Forelimb muscle (tissue), 1 donor: ENCODE results near the gene TTC39A. TPM values are rescaled to one million over a fixed set of nuclear protein-coding genes. Genes with fewer than 3 reads are reported as not detected.
"Not testable (repeated sequence)": the region's sequence is repeated elsewhere in the genome, so short reads cannot be mapped to it uniquely, and the experiment has no call there.

Experiments used
- DNase-seq: peaks from one replicate; pipeline ENCODE4 v3.0.0-alpha.2; 2013; ENCODE audit warnings: low read depth
- polyA plus RNA-seq: library from polyadenylated mRNA; unstranded; fragments of 120-200 nt; gene quantifications from one replicate; pipeline ENCODE4 v1.2.1, GENCODE V29; 2013; ENCODE audit not compliant: insufficient read length

Gene TTC39A
- polyA plus RNA-seq, 1 donor = 3.9 TPM

- no peak for DNase-seq
Measured at GRCh38 chr1:51336711-51337110, 6.3 kb upstream of the TTC39A start.

GRCh38 chr1:51336004-51336403 is 5.6 kb upstream of the TTC39A start:
- DNase-seq = no peak

DNA sequence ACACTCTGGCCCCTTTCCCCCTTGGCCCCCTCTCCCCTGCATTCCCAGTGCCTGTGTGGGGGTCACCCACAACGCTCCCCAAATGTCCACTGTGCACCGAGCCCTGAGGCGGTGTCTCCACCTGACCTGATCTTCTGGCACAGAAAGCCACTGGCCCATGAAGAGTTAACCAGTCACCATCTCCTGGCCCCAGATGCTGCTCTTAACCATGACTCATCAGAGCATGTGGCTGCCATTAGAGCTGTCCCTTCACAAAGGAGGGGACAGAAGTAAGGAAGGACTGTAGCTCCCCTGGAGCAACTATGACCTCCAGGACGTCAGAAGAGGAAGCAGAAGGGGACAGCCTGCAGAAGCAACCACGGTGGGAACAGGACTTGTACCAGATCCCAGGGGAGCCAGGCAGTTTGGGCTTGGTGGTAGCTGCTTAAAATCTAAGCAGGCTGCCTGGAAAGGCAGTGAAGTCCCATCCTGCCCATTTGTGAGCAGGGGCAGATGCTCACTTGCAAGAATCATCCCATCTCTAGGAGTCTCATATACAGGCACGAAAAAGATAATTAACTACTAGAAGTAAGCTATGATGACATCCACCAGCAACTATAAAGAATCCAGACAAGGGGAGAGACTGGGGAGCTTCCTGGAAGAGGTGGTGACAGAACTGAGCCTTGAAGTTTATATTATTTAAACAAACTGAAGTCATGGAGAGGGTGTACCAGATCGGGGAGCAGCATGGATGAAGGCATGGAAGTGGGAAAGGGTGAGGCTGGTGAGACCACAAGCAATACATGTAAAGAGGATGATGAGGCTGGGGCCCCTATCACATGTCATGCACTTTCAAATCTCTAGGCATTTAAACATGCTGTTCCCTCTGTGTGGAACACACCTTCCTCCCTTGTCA is 1.1 kb upstream of the TTC39A start:
- DNase-seq = peak; percentile 11

- no peak for DNase-seq
Measured at GRCh38 chr1:51329443-51330325, 678 bp downstream of the TTC39A start.

DNA sequence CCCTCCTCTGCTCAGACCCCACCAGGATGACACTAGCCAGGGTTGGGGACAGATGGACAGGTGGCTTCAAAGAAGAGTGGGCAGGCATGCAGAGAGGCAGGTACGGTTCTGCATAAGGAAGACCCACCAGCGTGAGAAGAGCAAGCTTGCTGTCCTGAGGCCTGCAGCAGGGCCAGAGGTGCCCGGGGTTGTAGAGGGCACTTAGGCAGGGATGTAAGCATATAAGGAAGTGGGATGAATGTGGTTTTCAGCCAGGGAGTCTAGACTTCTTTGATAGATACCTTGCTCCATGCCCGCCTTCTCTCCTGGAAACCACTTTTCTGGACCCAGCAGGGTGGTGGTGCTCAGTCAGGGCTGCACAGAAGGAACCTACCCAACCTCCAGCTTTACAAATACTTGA is 1.4 kb downstream of the TTC39A start:
- DNase-seq = no peak

GRCh38 chr1:51328279-51328678 is 2.1 kb downstream of the TTC39A start:
- DNase-seq = no peak

GRCh38 chr1:51327386-51327785 is 3.0 kb downstream of the TTC39A start:
- no peak for DNase-seq

DNA sequence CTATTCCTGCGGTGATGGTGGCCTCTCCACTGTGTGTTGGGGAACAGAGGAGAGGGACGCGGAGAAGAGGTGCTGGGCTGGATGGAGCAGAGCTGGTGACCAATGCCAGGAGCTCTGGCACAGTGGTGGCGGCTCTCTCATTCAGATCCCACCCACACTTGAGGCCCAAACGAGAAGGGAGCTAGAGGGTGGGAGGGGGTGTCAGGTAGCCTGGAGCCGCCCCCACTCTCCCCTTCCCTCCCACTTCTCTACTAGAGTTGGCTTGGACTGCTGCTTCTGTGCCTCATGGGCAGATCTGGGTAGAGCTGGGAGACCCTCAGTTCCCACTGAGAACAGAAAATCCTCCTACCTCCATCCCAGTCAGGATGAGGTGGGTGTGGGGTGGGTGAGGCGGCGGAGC is 3.5 kb downstream of the TTC39A start:
- no peak for DNase-seq

DNA sequence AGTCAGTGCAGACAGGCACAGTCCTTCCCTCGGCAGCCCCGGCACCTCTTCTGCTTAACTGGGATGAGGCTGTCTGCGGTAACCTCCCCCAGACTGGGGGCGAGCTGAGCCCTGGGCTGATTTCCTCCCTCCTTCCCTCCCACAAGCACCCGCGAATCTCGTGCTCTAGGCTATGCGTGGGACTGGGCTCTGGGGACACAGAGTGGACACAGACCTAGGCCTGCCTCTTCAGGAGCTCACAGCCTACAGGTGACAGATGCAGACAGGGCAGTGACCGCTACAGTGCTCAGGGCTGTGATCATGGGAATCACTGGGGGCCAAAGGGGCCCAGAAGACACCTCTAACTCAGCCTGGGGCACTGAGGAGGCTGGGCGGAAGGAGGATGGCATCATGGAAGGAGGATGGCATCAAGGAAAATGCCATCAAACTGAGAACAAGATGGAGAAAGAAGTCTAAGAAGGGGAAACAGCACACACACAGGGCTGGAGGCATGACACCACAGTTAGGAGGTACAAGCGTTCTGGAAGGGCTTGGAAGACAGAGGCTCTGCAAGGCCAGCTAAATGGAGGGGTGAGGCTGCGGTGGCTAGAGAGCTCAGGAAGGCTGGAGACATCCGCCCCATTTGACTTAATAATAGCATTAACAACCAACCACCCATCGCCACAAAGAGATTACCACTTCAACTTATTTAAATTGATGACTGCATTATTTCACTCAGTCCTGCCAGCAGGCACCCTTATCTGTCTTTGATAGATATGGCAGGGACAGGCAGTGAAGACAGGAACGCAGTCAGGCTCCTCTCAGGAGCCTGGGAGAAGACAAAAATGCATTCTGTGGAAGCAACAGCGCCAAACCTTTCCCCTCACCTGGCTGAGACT is 4.2 kb downstream of the TTC39A start:
- no peak for DNase-seq

GRCh38 chr1:51325391-51325790 is 5.0 kb downstream of the TTC39A start:
- no peak for DNase-seq

DNA sequence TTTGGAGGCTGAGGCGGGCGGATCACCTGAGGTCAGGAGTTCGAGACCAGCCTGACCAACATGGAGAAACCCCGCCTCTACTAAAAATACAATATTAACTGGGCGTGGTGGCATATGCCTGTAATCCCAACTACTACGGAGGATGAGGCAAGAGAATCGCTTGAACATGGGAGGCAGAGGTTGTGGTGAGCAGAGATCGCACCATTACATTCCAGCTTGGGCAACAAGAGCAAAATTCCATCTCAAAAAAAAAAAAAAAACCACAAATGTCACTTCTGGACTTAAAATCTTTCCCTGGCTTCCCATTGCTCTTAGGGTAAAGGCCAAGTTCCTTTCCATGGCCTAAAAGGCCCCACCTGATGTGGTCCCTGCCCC is 5.4 kb downstream of the TTC39A start:
- DNase-seq = not testable (repeated sequence)

- DNase-seq = no peak
Measured at GRCh38 chr1:51324251-51325010, 5.9 kb downstream of the TTC39A start.

DNA sequence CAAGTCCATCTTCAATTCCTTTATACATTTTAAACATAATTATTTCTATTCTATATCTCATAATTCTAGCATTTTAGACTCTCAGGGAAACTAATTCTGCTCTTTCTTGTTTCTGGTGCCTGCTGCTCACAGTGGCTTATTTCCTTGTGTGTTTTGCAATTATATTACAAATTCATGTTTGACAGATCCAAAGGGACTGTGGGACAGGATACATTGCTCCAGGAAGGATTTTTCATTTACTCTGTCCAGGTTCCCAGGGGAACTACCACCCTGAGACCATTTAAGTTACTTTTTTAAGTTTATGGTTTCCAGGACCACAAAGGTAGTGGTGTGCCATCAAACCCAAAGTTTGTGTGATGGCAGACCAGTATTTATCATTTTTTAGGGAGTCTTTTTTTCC is 6.6 kb downstream of the TTC39A start:
- DNase-seq = no peak

- DNase-seq = no peak
Measured at GRCh38 chr1:51322417-51323101, 7.8 kb downstream of the TTC39A start.

DNA sequence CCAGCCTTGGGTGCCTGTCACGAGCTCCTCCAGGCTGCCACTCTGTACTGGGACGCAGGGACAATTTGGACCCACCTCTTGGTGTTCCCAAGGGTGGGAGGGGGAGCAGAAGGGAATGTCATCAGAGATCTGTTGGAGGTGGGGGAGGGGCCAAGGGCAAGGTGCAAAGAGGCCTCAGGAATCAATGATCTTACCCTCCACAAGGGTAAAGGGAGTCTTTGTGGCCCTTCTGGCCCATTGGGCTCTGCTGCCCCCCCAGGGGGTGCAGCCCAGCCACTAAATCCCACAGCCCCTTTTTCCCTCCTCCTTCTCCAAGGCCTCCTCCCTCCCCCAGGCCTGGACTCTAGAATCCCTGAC is 8.5 kb downstream of the TTC39A start:
- DNase-seq = no peak

DNA sequence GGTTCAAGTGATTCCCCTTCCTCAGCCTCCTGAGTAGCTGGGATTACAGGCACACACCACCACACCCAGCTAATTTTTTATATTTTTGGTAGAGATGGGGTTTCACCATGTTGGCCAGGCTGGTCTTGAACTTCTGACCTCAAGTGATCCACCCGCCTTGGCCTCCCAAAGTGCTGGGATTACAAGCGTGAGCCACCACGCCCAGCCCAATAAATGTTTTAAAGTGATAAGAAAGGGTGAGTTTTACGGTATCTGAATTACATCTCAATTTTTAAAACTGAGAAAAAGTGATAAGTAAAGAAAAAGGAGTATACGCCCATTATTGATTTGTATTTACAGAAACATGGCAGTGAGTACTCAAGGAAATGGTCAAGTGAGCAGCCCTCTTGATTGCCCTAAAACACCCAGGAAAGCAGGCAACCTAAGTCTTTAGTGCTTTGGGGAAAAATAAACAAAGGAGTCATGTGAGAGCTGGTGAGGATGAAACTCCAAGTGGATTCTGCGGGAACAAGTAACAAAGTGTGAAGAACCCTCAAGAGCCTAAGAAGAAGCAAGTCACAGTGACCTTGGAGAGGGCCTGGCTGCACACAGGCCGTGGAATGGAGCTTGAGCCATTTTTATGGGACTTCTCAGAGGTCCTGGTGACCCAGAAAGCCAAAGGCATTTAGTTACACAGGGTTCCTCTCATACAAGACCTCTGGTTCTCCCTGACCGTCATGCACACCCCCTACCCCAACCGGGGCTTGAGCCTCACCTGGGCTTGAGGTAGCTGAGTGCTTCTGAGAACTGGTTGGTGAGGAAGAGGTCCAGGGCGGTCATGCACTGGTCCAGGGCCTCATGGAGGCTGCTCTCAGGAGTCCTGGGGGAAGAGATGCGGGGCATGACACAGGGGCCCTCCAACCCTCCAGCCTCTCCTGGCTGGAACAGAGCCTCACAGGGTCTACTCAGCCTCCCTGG is 9.1 kb downstream of the TTC39A start:
- no peak for DNase-seq

- no peak for DNase-seq
Measured at GRCh38 chr1:51317798-51318197, 12.6 kb downstream of the TTC39A start.

- no peak for DNase-seq
Measured at GRCh38 chr1:51316846-51317120, 13.6 kb downstream of the TTC39A start.

DNA sequence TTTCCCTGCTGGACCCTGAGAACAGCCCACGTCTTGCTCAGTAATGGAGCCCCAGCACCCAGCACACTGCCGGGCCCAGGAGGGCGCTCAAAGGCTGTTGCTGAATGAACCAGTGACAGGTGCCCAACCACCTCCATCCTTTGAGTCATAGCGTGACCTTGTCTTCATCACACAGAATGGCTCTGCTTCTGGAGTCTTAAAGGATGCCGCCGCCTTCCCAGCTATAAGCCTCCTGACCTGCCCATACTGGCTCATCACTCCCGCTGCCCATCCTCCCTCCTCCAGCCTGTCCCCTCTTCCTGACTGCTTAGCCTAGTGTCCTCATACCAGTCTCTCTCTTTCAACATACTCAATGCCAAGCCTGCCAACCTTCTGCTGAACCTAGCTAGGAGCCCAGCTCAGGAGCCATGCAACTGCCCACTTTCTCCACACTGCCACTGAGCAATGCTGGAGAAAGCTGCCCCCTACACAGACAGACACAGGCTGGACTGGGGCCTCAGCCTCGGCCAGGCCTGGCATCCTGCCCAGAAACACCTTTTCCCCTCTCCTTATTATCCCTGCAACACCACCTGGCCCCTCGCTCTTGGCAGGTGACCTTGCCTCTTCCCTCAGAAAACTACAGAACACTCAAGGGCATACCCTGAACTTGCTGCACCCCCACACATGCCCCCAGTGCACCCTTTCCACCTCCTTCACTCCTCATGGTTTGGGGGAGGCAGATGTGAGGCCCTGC is 14.1 kb downstream of the TTC39A start:
- no peak for DNase-seq
